T-helper 9 cell (primary cell): ENCODE measurements around the gene ATAD1.
"Not testable (repeated sequence)": the region's sequence is repeated elsewhere in the genome, so short reads cannot be mapped to it uniquely, and the experiment has no call there.

Experiments used
- DNase-seq: peaks from one replicate; pipeline ENCODE4 v3.0.0-alpha.2; 2020

The ATAD1 gene

DNA sequence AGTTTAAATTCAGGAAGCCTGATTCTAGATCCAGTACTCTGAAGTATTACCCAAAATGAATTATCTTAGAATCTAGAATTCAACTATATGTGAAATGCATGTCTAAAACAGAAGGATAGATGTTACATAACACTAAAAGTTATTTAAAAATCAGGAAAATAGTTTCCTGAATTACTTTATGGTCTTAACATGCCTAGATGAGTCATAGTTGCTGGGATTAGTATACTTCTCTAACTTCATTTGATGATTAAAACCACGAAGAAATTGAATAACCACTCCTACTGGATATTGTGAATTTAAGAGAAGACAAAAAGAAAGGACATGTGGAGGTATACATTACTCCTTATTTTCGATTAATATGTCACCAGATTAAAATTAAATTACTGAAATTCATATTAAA, 65.5 kb downstream of the ATAD1 start:
- DNase-seq, result no peak

DNA sequence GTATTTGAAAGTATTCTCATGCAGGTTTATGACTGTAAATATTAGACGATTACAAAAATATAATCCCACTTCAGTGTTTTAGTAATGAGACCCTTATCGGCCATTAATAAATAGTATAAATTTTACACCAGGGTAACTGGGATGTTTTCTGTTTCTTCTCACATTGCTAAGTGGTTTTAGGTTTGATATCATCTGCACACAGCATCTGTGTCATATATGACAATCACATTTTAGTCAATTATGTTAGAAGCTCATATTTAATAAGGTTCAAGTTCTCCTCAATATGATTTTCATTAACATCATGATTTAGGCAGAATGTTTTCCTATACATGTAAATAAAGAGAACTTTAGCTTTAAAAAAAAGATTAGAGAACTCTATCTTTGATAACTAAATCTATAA, 66.8 kb downstream of the ATAD1 start:
- no peak for DNase-seq

DNA sequence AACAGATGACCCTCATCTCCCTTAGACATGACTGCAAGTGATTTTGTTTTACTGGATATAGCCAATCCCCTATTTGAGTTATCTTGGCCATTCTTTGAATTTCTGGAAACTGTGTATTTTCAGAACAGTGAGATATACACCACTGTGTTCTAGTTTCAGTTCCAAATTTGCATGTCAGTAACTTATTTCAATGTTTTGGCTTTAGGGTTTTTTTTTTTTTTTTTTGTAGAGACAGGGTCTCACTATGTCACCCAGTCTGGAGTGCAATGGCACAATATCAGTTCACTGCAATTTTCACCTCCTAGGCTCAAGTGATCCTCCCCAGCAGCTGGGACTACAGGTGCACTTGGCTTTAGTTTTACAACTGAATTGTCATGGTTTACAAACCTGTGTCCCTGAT, 67.2 kb downstream of the ATAD1 start:
- DNase-seq, result no peak

DNA sequence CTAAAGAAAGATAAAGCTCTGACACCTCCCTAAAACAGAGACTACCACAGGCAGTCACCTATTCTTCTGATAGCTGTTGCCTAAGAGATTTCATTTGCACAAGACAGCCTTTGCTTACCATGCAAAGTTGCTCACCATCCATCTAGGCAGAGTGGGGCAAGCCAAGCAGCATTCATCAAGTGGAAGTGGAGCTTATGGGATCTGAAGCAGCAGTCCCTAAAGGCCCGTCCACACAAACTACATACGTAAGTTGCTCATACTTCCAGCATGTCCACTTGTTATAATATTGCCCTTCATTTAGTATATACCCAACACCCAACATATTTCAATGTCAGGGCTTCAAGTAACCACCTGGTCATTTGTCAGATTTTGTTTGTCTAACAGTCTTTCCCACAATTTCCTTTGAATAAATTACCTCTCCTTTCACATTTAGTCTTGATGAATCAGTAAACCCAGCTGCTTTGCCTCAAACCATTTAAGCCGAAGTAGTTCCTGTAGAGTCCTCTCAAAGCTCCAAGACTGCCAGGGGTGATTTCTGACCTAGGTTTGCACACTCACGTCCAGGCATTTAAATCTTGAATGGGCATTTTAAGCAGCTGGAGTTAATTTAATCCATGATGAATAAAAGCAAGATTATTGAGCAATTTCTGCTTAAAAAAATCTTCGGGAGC, 67.9 kb downstream of the ATAD1 start:
- DNase-seq, result no peak

DNA sequence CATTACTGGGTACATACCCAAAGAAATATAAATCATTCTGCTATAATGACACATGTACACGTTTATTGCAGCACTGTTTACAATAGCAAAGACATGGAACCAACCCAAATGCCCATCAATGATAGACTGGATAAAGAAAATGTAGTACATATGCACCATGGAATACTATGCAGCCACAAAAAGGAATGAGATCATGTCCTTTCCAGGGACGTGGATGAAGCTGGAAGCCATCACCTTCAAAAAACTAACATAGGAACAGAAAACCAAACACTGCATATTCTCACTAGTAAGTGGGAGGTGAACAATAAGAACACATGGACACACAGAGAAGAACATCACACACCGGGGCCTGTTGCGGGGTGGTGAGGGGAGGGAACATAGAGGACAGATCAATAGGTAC, 69.8 kb downstream of the ATAD1 start:
- DNase-seq, result not testable (repeated sequence)

DNA sequence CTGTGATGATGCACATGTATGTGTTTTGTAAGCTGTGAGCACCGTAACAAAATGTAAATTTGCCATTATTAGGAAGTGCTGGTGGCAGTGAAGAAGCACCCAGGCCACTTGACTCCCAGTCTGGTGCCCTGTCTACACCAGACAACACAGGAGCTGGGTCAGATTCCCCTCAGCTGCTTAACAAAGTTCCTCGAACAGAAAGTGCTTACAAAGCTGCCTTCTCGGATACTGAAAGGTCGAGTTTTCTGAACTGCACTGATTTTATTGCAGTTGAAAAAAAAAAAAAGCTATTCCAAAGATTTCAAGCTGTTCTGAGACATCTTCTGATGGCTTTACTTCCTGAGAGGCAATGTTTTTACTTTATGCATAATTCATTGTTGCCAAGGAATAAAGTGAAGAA, 71.1 kb downstream of the ATAD1 start:
- no peak for DNase-seq

DNA sequence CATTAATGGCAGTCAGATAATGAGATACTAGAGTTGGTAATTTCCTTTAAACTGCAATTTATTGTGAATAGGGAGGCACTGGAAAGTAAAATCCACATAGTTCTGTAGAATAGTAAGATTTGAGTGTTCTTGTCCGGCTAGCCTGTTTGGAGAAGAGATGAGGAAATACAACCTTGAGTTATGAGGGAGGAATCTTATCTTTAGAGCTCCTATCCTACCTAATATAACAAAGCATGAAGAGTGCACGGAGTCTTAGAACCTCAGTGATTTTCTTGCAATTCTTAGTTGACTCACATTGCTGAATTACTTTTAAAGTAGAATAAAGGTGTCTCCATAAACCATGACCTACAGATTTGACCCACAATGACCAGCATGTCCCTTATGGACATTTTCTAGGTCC, 73.4 kb downstream of the ATAD1 start:
- DNase-seq, result no peak

DNA sequence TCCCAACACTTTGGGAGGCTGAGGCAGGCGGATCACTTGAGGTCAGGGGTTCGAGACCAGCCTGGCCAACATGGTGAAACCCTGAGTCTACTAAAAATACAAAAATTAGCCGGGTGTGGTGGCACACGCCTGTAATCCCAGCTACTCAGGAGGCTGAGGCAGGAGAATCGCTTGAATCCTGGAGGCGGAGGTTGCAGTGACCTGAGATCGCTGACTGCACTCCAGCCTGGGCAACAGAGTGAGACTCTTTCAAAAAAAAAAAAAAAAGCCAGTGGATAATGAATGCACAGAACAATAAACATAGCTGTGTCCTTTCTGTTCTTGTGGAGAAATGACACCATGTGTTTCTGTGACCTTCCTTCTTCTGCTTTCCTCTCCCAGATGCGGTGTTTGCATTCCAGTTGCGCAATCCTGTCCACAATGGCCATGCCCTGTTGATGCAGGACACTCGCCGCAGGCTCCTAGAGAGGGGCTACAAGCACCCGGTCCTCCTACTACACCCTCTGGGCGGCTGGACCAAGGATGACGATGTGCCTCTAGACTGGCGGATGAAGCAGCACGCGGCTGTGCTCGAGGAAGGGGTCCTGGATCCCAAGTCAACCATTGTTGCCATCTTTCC, 74.9 kb downstream of the ATAD1 start:
- not testable (repeated sequence) for DNase-seq

DNA sequence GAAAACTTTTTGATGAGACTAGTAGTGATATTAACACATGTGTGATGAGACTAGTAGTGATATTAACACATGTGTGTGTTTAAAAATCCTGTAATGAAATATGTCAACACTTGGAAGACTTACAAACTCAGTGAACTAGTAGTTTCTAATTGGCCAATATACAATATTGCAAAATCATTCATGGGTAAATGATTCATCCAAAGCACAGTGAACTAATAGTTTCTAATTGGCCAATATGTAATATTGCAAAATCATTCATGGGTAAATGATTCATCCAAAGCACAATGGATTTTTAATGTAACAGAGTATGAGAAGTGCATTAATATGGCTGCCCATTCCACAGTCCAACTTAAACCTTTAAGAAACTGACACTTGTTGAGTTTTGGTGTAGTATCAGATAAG, 77.8 kb downstream of the ATAD1 start:
- DNase-seq, result no peak

DNA sequence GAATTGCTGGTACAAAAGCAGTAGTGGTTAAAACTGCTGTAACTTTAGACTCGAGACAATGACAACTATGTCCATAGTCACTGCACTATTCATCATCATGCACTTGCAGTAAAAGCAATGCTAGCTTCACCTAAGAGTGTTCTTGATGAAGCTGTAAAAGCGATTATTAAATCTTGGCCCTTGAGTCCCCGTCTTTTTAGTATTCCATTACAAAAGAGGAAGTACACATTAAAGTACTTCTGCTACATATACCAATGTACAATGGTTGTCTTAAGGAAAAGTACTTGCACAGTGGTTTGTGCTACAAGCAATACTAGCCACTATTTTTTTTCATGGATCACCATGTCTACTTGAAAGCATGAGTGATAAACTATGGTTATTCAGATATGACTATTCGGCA, 78.3 kb downstream of the ATAD1 start:
- no peak for DNase-seq

DNA sequence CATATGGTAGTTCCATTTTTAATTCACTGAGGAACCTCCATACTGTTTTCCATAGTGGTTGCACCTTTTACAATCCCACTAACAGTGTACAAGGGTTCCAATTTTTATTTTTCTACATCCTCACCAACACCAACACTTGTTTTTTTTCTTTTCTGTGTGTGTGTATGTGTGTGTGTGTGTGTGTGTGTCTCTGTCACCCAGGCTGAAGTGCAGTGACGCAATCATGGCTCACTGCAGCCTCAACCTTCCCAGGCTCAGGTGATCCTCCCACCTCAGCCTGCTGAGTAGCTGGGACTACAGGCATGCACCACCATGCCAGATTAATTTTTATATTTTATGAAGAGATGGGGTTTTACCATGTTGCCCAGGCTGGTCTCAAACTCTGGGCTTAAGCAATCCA, 79.8 kb downstream of the ATAD1 start:
- DNase-seq, result not testable (repeated sequence)

DNA sequence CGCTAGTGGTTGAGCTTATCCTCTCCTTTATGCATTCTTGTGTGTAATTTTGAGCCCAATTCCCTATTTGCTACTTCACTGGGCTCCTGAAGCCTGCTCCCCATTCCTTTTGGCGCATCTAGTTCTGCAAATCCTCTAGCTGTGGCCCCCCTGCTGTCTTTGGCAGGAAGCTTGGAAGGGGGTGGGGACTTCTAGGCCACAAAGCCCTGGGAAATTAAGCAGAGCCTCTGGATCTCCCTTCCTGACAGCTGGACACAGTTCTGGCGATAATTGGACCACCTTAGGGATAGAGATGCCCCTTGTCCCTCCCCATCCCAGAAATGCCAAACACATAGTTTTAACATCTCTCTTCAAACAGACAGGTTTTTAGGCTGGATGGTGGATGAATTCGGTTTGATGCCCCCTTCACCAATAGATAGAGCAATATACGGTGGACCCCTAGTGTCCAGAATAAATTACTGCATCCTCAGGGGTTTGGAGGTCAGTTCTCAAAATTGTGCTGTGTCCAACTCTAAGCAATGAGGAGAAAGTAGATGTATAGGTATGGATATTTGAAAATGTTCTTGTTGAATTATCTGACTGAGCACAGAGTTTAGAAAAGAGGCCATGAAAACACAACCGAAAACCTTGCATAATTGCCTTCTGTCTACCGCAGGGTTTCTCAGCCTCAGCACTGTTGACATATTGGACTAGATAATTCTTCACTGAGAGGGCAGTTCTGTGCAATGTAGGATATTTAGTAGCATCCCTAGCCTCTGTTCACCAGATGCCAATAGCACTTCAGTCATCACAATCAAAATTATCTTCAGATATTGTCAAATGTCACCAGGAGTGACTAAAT, 82.8 kb downstream of the ATAD1 start:
- no peak for DNase-seq

DNA sequence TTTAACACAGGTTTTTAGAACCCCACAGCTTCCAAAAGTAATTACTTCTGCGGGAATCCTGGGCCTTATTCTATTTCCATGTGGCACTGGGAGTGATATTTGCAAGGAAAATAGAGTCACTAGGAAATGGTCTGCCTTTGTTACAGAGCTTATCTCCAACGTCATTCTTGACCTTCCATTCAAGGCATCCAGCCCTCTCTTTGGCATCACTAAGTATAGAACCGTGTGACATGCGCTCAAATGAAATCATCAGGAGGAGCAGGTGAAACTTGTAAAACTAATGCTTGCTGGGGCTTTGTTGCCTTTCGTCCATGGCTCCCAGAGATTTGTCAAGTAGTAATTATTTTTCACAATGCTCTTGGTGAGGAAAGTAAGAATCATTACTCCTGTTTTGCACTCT, 84.9 kb downstream of the ATAD1 start:
- DNase-seq, result no peak

DNA sequence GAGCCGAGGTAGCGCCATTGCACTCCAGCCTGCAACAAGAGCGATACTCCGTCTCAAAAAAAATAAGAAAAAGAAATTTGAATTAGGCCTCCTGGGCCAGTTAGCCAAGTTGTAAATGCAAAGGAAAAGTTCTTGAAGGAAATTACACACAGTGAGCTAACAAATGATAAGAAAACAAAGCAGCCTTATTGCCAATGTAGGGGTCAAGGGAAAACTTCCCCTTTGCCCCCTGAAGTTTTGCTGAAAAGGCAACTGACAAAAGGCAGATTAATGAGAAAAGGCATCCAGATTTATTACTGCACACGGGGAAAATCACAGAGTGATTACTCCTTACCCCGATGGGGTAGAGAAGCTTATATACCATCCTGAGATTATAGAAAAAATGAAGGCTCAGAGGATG, 88.1 kb downstream of the ATAD1 start:
- DNase-seq, result no peak

DNA sequence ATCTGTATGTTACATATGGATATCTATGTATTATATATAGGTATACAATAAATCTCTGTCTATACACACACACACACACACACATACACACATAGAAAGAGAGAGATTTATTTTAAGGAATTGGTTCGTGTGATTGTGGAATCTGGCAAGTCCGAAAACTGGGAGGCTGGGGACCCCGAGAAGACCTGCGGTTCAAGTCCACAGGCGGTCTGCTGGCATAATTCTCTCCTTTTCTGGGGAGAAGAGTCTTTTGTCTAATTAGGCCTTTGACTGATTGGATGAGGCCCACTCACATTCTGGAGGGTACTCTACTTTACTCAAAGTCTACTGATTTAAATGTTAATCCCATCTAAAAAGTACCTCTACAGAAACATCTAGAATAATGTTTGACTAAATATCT, 93.2 kb downstream of the ATAD1 start:
- no peak for DNase-seq

DNA sequence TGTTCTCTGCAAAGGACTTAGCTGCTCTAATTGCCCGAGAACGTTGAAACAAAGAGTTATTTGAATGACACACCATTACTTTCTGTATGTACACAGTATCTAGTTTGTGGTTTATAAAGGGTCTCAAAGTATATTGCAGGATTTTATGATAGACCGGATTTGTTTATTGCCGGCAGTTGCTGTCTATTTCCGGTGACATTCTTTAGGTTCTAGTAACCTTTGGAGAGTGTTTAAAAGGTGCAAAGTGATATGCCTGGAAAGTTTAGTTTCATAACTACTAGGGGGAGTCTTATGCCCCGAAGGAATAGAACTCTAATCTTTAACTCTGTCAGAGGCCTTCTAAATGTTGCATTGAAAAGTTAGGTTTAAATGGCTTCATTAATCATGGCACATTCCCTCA, 94.5 kb downstream of the ATAD1 start:
- no peak for DNase-seq

DNA sequence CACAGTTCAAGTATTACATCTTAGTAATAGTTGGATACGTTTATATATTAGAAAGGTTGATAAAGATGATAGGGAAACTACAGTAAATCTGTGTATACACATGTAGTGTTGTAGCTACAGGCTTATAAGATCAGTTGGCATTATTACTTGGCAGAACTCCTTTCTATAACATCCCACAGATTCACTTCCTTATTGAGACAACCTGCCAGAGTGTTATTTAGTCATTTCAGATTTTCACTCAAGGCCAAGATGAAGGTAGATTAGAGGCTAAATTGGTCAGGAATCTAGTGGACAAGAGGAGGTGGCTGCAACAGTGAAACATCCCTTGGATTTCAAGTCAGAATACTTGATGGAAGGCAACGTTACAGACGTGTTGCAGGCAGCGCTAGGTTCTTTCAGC, 95.3 kb downstream of the ATAD1 start:
- DNase-seq, result no peak

DNA sequence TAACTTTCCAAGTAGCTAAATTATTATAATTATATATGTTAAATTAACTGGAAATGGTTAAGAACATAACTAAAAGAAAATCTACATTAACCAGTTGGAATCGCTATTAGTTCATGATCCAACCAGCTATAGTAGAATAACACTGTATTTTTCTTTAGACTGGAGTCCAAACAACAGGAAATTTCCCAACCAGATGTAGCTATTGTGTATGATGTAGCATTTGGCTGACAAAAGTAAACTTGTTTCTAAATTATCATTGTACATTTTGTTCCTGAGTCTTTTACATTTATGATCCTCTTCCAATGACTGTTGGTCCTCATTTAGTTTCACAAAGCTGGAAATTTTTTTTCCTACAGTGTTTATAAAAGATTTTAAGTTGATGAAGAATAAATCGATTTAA, 96.2 kb downstream of the ATAD1 start:
- DNase-seq, result no peak

DNA sequence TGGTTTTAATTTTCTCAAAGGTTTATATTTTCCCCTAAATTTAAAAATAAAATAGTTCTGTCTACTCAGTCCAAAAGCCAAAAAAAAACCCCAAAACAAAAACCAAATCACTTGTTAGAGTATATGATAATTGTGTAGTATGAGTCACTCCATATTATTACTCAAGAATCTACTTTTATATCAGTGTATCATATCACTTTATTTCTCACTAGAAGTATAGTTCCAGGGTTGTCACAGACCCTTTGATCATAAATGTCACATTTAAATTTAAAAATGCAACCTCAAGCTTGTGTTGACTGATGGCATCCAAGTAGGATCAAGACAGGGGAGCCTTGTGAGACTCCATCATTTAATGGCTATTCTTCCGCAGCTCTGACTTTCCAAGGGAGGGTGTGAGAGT, 97.4 kb downstream of the ATAD1 start:
- no peak for DNase-seq

DNA sequence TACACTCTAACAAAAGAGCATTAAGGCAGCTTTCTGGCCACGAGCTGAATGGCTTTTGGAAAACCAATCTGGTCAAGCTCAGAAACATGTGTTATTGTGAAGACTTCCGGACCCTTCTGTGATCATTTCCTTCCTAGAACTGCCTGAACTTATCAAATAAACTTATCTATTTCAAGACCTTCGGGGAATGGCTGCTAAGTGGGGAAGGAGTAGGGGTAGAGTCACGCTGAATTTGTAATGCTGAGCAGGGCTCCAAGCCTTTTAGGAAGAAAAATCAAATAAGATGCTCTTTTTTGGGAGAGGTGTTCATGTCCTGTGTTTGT, 101.7 kb downstream of the ATAD1 start:
- DNase-seq, result no peak

DNA sequence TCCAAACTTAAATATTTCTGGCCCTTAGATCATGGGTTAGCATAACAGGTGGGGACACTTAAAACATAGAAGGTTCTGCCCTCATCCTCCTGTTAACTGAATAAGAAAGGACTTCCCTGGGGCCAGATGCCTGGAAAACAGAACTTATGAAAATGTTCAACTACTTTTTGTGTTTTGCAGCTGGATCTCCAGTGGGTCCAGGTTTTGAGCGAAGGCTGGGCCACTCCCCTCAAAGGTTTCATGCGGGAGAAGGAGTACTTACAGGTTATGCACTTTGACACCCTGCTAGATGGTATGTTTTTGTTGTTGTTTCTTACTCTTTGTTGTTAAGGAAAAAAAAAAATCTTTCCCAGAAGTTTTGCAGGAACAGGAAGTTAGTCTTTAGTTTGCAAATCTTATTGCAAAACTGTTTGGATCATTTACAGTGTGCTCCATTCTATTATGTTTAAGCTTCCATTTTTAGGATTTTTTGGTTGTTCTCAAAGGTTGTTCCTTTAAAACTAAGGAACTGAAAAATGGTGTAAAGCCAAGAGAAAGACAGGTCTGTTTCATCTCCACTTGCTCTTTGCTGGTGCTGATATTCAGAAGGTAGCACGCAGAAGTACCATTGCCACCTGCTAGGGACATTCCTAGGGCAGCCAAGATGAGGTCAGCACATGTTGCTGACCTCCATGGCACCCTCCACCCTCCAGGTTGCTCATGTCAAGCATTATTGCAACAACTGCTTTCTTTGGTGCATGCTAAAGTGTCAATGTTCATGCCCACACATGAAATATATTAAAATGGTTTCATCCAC, 102.3 kb downstream of the ATAD1 start:
- DNase-seq, result no peak

DNA sequence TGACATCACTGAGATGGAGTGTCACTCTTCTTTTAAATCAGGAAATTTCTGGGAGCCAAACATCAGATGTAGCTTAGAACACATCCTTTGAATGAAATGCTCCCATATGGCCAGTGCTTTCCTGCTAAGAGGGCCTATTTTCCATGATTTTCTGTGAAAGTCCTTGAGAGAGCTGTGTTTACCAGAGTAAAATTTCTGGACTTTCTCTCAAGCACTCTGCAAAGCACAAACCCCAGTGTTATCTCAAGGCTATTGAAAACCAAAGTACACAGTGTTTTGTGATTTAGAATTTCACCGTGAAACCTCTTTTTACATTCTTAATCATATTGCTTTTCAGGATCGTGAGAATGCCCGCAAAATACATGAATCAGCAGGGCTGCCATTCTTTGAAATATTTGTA, 104.3 kb downstream of the ATAD1 start:
- no peak for DNase-seq

DNA sequence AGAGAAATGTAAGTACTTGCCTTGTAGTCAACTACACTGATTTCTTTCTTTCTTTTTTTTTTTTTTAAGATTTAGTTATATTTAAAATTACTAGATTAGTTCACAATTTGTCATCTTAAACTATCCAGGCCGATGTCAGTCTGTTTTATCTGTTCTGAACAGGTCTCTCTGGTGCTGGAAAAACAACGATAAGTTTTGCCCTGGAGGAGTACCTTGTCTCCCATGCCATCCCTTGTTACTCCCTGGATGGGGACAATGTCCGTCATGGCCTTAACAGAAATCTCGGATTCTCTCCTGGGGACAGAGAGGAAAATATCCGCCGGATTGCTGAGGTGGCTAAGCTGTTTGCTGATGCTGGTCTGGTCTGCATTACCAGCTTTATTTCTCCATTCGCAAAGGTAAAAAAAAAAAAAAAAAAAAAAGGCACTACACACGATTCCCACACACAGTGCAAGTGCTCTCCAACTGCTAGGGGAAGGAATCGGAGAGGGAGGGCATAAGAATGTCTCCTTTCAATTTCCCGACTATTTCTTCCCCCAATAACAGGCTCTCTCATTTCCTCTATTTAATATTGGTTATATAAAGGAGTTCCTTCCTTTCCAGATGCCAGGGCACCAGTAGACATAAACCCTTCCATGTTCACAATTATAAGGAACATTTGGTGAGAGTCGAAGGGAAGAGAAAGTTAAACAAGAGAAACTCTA, 105.0 kb downstream of the ATAD1 start:
- no peak for DNase-seq
